Rectal smooth muscle tissue (tissue), 1 donor: Measurements from ENCODE around the gene SRRM1.
"Not testable (repeated sequence)": the region's sequence is repeated elsewhere in the genome, so short reads cannot be mapped to it uniquely, and the experiment has no call there.

Source experiments
- H3K27ac ChIP-seq: one replicate; pipeline ENCODE4 v1.7.0; 2013; ENCODE audit warnings: low read depth, low read length, inconsistent platforms
- H3K27me3 ChIP-seq: one replicate; pipeline ENCODE4 v1.7.0; 2013; ENCODE audit warnings: low read length; ENCODE audit not compliant: control insufficient read depth, insufficient read depth
- H3K36me3 ChIP-seq: one replicate; pipeline ENCODE4 v1.7.0; 2013; ENCODE audit warnings: low read length; ENCODE audit not compliant: control insufficient read depth, insufficient read depth
- H3K4me1 ChIP-seq: one replicate; pipeline ENCODE4 v1.7.0; 2013; ENCODE audit warnings: low read length; ENCODE audit not compliant: control insufficient read depth, insufficient read depth
- H3K4me3 ChIP-seq: one replicate; pipeline ENCODE4 v1.7.0; 2013; ENCODE audit warnings: low read length
- H3K9ac ChIP-seq: one replicate; pipeline ENCODE4 v1.7.0; 2013; ENCODE audit warnings: low read length

Gene SRRM1

DNA sequence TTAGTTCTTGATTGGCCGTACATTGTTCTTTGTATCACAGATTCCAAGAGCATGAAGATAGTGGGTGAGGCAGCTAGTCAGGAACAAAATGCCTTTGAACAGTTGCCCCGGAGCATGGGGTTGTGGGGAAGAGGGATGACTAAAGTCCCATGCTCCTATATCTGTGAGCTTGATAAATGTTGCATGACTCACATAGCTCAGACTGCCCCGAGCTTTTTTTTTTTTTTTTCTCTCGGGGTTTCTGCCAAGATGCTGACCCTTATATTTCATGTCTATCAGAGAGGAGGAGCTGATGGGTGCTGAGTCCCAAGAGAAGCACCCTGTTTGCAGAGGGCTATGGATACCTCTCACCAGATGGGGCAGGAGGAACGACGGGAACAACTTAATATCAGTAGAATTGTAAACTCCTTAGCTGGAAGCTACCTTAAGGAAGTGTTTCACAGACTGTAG lies 40.6 kb downstream of the SRRM1 start:
- H3K4me3 ChIP-seq = no peak overlapping the region
- H3K9ac ChIP-seq = no peak overlapping the region
- H3K36me3 ChIP-seq = no peaks in the 10 kb centered on the region
- no peak overlapping the region for H3K27ac ChIP-seq
- peaks cover under 1% of the 10 kb centered on the region for H3K4me1 ChIP-seq
- H3K27me3 ChIP-seq = no peaks in the 10 kb centered on the region

DNA sequence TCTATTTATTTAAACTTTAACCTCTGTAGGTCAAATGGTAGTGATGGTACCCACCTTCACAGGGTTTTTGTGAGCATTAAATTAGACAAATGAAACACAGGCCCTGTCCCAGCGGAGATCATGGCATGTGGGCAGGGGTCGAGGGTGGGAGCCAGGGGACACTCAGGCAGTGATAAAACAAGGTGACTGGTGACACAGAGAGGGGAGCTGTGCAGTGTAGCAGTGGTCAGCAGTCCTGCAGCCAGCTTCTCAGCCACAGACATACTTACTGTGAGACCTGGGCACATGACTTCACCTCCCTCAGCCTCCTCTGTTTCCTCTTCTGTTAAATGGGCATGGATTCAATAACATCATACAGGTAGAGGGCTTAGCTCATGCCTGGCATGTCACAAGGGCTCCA lies 44.9 kb downstream of the SRRM1 start:
- Histone ChIP-seq H3K4me1 (peaks cover 3% of the 10 kb centered on the region), H3K27me3 (no peaks in the 10 kb centered on the region), H3K27ac (no peak overlapping the region), H3K9ac (no peak overlapping the region), H3K4me3 (no peak overlapping the region), H3K36me3 (no peaks in the 10 kb centered on the region)

- Histone ChIP-seq H3K4me1 (peaks cover 3% of the 10 kb centered on the region), H3K9ac (no peak overlapping the region), H3K27me3 (no peaks in the 10 kb centered on the region), H3K4me3 (no peak overlapping the region), H3K36me3 (no peaks in the 10 kb centered on the region), H3K27ac (no peak overlapping the region)
These were observed 45.6 kb downstream of the SRRM1 start for GRCh38 chr1:24688621-24689195.

GRCh38 chr1:24691051-24691450 lies 47.9 kb downstream of the SRRM1 start:
- Histone ChIP-seq H3K4me1 (peaks cover 3% of the 10 kb centered on the region), H3K4me3 (no peak overlapping the region), H3K36me3 (no peaks in the 10 kb centered on the region), H3K27ac (no peak overlapping the region), H3K9ac (no peak overlapping the region), H3K27me3 (no peaks in the 10 kb centered on the region)

DNA sequence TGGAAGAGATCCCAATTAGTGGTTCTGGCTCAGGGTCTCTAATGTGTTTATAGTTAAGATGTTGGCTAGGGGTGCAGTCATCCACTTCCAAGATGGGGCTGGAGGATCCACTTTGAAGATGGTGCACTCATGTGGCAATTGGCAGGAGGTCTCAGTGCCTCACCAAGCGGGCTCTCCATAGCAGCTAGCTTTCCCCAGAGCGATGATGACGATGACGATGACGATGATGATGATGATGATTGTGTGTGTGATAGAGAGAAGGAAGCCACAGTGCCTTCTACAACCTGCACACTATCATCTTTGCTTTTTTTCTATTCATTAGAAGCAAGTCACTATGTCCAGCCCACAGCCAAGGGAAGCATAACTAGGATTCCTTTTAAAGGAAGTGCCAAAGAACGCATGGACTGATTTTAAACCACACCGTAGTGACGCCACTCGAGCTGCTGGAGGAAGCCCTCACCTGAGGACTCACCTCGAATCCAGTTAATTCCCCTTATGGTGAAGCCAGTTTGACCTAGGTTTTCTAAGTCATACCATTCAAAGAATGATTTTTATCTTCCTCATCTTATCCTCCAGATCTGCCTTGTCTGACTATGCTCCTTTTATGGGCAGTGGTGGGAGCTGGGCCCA lies 49.4 kb downstream of the SRRM1 start:
- Histone ChIP-seq H3K4me1 (peaks cover 3% of the 10 kb centered on the region), H3K36me3 (no peaks in the 10 kb centered on the region), H3K4me3 (no peak overlapping the region), H3K27ac (no peak overlapping the region), H3K9ac (no peak overlapping the region), H3K27me3 (no peaks in the 10 kb centered on the region)

DNA sequence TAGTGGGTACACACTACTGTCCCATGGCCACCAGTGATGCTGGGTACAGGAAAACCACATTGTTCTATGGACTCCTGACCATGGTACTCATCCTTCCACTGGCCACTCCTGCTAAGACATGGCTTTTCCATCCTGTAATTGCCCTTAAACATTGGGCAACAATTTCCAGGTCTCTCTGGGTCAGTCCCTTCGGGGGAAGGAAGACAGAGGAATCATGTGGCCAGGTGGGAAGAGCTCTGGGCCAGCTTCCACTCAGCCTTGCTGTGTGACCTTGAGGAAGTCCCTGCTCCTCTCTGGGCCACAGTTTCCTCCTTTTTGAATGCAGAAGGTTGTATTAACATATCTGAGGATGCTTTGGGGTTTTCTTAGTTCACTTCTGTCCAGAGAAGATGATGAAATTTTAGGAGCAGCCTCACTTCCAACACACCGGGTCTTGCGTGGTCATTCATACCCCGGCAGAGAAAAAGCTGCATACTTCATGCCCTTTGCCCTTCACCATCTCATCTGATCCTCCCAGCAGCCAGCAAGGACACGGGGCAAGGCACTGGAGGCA lies 50.8 kb downstream of the SRRM1 start:
- no peaks in the 10 kb centered on the region for H3K27me3 ChIP-seq
- peaks cover under 1% of the 10 kb centered on the region for H3K4me1 ChIP-seq
- H3K36me3 ChIP-seq = no peaks in the 10 kb centered on the region
- H3K4me3 ChIP-seq = no peak overlapping the region
- no peak overlapping the region for H3K9ac ChIP-seq
- no peak overlapping the region for H3K27ac ChIP-seq

DNA sequence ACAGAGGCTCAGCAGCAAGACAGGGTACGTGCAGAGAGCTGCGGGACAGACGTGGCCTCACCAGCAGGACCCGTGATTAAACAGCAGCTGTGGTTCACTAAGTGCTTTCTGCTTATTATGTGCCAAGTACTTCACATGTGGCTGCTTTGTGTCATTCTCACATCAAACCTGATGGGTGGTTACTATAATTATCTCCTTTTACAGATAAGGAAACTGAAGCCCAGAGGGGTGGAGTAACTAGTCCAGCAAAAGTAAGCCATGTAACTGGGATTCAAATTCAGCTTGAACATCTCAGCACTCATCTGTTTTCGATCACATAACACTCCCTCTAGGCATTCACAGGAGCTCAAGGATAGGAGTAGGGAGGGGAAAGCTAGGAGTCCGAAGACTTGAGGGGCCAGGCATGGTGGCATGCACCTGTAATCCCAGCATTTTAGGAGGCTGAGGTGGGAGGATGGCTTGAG lies 51.3 kb downstream of the SRRM1 start:
- H3K9ac ChIP-seq = no peak overlapping the region
- H3K27me3 ChIP-seq = no peaks in the 10 kb centered on the region
- no peaks in the 10 kb centered on the region for H3K36me3 ChIP-seq
- no peak overlapping the region for H3K4me3 ChIP-seq
- H3K27ac ChIP-seq = no peak overlapping the region
- no peaks in the 10 kb centered on the region for H3K4me1 ChIP-seq

DNA sequence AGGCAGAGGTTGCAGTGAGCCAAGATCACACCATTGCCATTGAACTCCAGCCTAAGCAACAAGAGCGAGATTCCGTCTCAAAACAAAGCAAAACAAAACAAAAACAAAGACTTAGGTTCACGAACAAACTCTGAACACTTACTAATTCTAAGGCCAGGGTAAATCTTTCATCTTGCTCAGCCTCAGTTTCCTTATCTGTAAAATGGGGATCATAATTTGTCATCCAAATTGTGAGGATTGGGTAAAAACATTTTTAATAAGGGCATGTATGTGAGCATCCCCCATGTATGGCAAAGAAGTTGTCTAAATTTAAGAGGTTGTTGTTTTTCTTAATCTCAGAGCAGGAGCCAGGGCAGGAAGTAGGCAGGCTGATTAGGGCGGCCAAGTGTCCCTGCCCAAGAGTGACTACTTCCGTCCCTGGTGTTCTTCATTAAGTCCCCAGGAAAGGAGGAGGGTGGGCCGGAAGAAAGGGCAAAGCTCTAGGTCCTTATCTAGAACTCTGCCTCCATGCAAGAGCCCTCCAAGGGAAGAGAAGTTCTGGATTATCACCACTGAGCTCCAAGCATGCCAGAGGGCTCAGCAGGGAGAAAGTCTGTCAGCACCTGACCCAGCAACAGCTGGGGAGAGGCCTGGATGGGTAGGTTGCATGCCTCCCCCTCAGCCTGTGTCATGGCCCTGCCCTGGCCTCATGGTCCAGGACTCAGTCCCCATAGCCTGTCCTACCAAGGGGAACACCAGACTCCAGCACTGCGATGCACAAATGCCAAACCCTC lies 52.3 kb downstream of the SRRM1 start:
- no peak overlapping the region for H3K4me3 ChIP-seq
- H3K27ac ChIP-seq = no peak overlapping the region

DNA sequence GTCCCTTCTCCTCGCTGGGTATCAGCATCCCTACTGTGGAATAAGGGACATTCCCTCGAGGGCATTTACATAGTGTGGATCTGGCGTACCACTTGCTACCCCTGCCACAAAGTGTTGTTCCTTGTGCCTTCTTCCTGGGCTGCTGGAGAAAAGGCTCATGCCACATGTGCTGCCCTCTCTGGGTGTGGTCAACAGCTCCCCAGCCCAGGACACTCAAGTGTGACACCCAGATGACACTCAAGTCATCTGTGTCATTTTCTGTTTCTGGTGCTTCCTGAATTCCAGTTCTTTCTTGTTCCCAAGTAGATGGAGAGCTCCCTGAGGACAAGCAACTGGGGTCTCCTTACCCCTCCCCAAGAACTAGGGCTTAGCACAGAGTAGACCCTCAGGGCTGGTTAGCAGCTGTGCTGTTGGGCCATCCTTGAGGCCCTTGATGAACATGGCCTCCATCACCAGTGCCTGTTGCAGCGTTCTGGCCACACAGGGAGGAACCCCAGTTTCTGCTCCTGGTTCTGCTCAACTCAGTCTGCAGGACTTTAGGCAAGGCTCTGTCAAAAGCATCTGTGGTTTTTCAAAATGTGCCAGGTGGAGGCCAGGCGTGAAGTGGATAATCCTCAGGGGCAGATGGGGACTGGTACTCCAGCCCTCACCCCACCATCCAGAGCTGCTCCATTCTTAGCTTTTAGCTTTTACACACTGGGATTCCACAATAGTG lies 53.1 kb downstream of the SRRM1 start:
- Histone ChIP-seq H3K27ac (no peak overlapping the region), H3K4me3 (no peak overlapping the region), H3K36me3 (no peaks in the 10 kb centered on the region), H3K27me3 (no peaks in the 10 kb centered on the region), H3K4me1 (no peaks in the 10 kb centered on the region), H3K9ac (no peak overlapping the region)

More for the DNA sequence above, 52.3 kb downstream of the SRRM1 start:
- Histone ChIP-seq H3K9ac (no peak overlapping the region), H3K36me3 (no peaks in the 10 kb centered on the region), H3K4me1 (no peaks in the 10 kb centered on the region), H3K27me3 (no peaks in the 10 kb centered on the region)

DNA sequence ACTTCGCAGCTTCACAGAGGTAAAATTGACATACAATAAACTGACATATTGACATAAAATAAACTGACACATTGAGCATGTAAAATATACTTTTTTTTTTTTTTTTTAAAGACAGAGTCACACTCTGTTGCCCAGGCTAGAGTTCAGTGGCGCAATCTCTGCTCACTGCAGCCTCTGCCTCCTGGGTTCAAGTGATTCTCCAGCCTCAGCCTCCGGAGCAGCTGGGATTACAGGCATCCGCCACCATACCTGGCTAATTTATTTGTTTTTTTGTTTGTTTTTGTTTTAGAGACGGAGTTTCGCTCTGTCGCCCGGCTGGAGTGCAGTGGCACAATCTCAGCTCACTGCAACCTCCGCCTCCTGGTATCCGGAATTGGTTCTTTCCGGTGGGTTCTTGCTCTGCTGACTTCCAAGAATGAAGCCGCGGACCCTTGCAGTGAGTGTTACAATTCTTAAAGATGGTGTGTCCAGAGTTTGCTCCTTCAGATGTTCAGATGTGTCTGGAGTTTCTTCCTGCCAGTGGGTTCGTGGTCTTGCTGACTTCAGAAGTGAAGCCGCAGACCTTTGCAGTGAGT lies 53.7 kb downstream of the SRRM1 start:
- Histone ChIP-seq H3K36me3 (no peaks in the 10 kb centered on the region), H3K4me3 (no peak overlapping the region), H3K4me1 (no peaks in the 10 kb centered on the region)

DNA sequence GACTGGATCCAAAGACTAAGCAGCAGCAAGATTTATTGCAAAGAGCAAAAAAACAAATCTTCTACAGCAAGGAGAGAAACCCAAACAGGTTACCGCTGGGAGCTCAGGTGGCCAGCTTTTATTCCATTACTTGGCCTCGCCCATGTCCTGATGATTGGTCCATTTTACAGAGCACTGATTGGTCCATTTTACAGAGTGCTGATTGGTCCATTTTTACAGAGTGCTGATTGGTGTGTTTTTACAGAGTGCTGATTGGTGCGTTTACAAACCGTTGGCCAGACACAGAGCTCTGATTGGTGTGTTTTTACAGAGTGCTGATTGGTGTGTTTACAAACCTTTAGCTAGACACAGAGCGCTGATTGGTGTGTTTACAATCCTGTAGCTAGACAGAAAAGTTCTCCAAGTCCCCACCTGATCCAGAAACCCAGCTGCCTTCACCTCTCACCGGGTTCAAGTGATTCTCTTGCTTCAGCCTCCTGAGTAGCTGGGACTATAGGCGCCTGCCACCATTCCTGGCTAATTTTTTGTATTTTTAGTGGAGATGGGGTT lies 54.4 kb downstream of the SRRM1 start:
- not testable (repeated sequence) for H3K9ac ChIP-seq, H3K4me1 ChIP-seq, H3K27ac ChIP-seq, H3K36me3 ChIP-seq, H3K27me3 ChIP-seq, H3K4me3 ChIP-seq

More for the DNA sequence above, 53.7 kb downstream of the SRRM1 start:
- Histone ChIP-seq H3K27me3 (no peaks in the 10 kb centered on the region), H3K9ac (no peak overlapping the region), H3K27ac (no peak overlapping the region)
